HepG2 (cell line): Measurements from ENCODE around the gene TMEM184B. TPM values are rescaled to one million over a fixed set of nuclear protein-coding genes. Genes with fewer than 3 reads are reported as not detected.

Source experiments
- ARID2 ChIP-seq: sonication (generic); formaldehyde crosslinking; IDR thresholded peaks from 2 replicates; pipeline ENCODE4 v1.8.1; 2022; ENCODE audit warnings: mild to moderate bottlenecking, missing genetic modification reagents, borderline replicate concordance
- ELF1 ChIP-seq: sonication (generic); formaldehyde crosslinking; IDR thresholded peaks from 2 replicates; pipeline ENCODE4 v1.4.0; 2020; ENCODE audit warnings: missing genetic modification reagents
- LRRFIP1 ChIP-seq: sonication (generic); formaldehyde crosslinking; conservative IDR thresholded peaks from 2 replicates; pipeline ENCODE4 v1.4.0; 2020; ENCODE audit warnings: missing genetic modification reagents
- MEF2D ChIP-seq: sonication (generic); formaldehyde crosslinking; IDR thresholded peaks from 2 replicates; pipeline ENCODE4 v1.5.1; 2020; ENCODE audit warnings: mild to moderate bottlenecking, missing genetic modification reagents
- NFATC3 ChIP-seq: sonication (generic); formaldehyde crosslinking; IDR thresholded peaks from 2 replicates; pipeline ENCODE4 v1.5.1; 2020; ENCODE audit warnings: mild to moderate bottlenecking, missing genetic modification reagents
- NR1H2 ChIP-seq: sonication (generic); formaldehyde crosslinking; IDR thresholded peaks from 2 replicates; pipeline ENCODE4 v1.8.1; 2022; ENCODE audit warnings: low read depth, missing genetic modification reagents, borderline replicate concordance
- NR2C2 ChIP-seq: sonication (generic); formaldehyde crosslinking; IDR thresholded peaks from 2 replicates; pipeline ENCODE4 v1.4.0; 2020; ENCODE audit warnings: missing genetic modification reagents, mild to moderate bottlenecking, moderate library complexity, borderline replicate concordance
- PHF8 ChIP-seq: sonication (generic); formaldehyde crosslinking; IDR thresholded peaks from 2 replicates; pipeline ENCODE4 v1.5.0; 2020; ENCODE audit warnings: missing genetic modification reagents
- RFX3 ChIP-seq: IDR thresholded peaks from 2 replicates; pipeline ENCODE4 v1.6.1; 2016; ENCODE audit warnings: missing biosample characterization, missing genetic modification reagents
- SP140L ChIP-seq: sonication (generic); formaldehyde crosslinking; IDR thresholded peaks from 2 replicates; pipeline ENCODE4 v1.4.0; 2020; ENCODE audit warnings: missing genetic modification reagents, borderline replicate concordance
- SP5 ChIP-seq: IDR thresholded peaks from 2 replicates; pipeline ENCODE4 v1.6.1; 2016; ENCODE audit warnings: low read depth, borderline replicate concordance
- TBL1XR1 ChIP-seq: fragments of 150-350 bp; IDR thresholded peaks from 2 replicates; pipeline ENCODE4 v1.6.1; 2014; ENCODE audit warnings: borderline replicate concordance, low read length; ENCODE audit not compliant: partially characterized antibody
- ZNF121 ChIP-seq: sonication (generic); formaldehyde crosslinking; IDR thresholded peaks from 2 replicates; pipeline ENCODE4 v1.5.0; 2020; ENCODE audit warnings: mild to moderate bottlenecking, missing genetic modification reagents
- ZNF274 ChIP-seq: sonication (generic); formaldehyde crosslinking; IDR thresholded peaks from 2 replicates; pipeline ENCODE4 v1.5.1; 2020; ENCODE audit warnings: mild to moderate bottlenecking, missing genetic modification reagents
- ZNF460 ChIP-seq: sonication (generic); formaldehyde crosslinking; IDR thresholded peaks from 2 replicates; pipeline ENCODE4 v1.5.1; 2020; ENCODE audit warnings: missing genetic modification reagents, mild to moderate bottlenecking, borderline replicate concordance
- ZNF562 ChIP-seq: sonication (generic); formaldehyde crosslinking; IDR thresholded peaks from 2 replicates; pipeline ENCODE4 v1.8.0; 2022; ENCODE audit warnings: missing genetic modification reagents, borderline replicate concordance
- ZNF703 ChIP-seq: sonication (generic); formaldehyde crosslinking; IDR thresholded peaks from 2 replicates; pipeline ENCODE4 v1.5.1; 2020; ENCODE audit warnings: missing genetic modification reagents, mild to moderate bottlenecking, moderate library complexity, borderline replicate concordance
- ZNF713 ChIP-seq: sonication (generic); formaldehyde crosslinking; IDR thresholded peaks from 2 replicates; pipeline ENCODE4 v1.4.0; 2020; ENCODE audit warnings: mild to moderate bottlenecking, missing genetic modification reagents
- ZNF720 ChIP-seq: sonication (generic); formaldehyde crosslinking; IDR thresholded peaks from 2 replicates; pipeline ENCODE4 v1.4.0; 2020; ENCODE audit warnings: missing genetic modification reagents
- ZNF724P ChIP-seq: sonication (generic); formaldehyde crosslinking; IDR thresholded peaks from 2 replicates; pipeline ENCODE4 v1.8.0; 2022; ENCODE audit warnings: missing genetic modification reagents, borderline replicate concordance
- ZNF800 ChIP-seq: sonication (generic); formaldehyde crosslinking; IDR thresholded peaks from 2 replicates; pipeline ENCODE4 v1.4.0; 2020; ENCODE audit warnings: missing genetic modification reagents
- ZNF878 ChIP-seq: sonication (generic); formaldehyde crosslinking; IDR thresholded peaks from 2 replicates; pipeline ENCODE4 v1.8.1; 2023; ENCODE audit warnings: mild to moderate bottlenecking, missing genetic modification reagents, moderate library complexity
- polyA plus RNA-seq, 8 experiments: library from polyadenylated mRNA; depleted of rRNA in 3 of 8; stranded (reverse) in 7 of 8; unstranded in 1 of 8; fragments of >200 nt; fragmentation: Illumina TruSeq in 4 of 8; extraction: Trizol in 4 of 8; gene quantifications; 2 replicates each; pipeline versions ENCODE4 v1.2.1 to v1.2.3, GENCODE V29; 2011 to 2016; ENCODE audit warnings: low read depth in 4 of 8, missing spikeins in 1 of 8, mixed read lengths in 1 of 8; ENCODE audit not compliant: insufficient read depth in 1 of 8
- total RNA-seq, 5 experiments: library from RNA; depleted of rRNA; stranded (reverse); fragments of >200 nt; fragmentation: Illumina TruSeq; extraction: Trizol; gene quantifications; 2 replicates each; pipeline ENCODE4 v1.2.3, GENCODE V29; 2016; ENCODE audit warnings: low read depth in 1 of 5
- TF ChIP-seq, protein P1 (sequence below): sonication (generic); formaldehyde crosslinking; IDR thresholded peaks from 2 replicates; pipeline ENCODE4 v1.4.0; 2020; ENCODE audit warnings: mild to moderate bottlenecking, missing genetic modification reagents
- TF ChIP-seq, protein P2 (sequence below): sonication (generic); formaldehyde crosslinking; IDR thresholded peaks from 2 replicates; pipeline ENCODE4 v1.5.0; 2020; ENCODE audit warnings: missing genetic modification reagents
- TF ChIP-seq, protein P3 (sequence below): sonication (generic); formaldehyde crosslinking; IDR thresholded peaks from 2 replicates; pipeline ENCODE4 v1.8.0; 2022; ENCODE audit warnings: missing genetic modification reagents, mild to moderate bottlenecking, borderline replicate concordance

Gene TMEM184B
- total and polyA plus RNA-seq, 2 of the 13 experiments (the other 11 are each of a cell fraction or from before 2014, with no cell fraction given): 15.9 to 16.0 TPM

- no peak for TF ChIP-seq ZNF800 (CRISPR knock-in tag)
- TF ChIP-seq RFX3: no peak
- TF ChIP-seq, protein P1, sequence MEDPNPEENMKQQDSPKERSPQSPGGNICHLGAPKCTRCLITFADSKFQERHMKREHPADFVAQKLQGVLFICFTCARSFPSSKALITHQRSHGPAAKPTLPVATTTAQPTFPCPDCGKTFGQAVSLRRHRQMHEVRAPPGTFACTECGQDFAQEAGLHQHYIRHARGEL (CRISPR knock-in tag): no peak
- TF ChIP-seq PHF8 (CRISPR knock-in tag): peak; percentile 45
- TF ChIP-seq ZNF720 (CRISPR knock-in tag): no peak
- TF ChIP-seq SP5 (CRISPR knock-in tag): no peak
- TF ChIP-seq ZNF724P: no peak
- TF ChIP-seq MEF2D (CRISPR knock-in tag): no peak
- no peak for TF ChIP-seq TBL1XR1
- no peak for TF ChIP-seq ELF1 (CRISPR knock-in tag)
- TF ChIP-seq ZNF713 (CRISPR knock-in tag): no peak
- no peak for TF ChIP-seq ARID2 (CRISPR knock-in tag)
- no peak for TF ChIP-seq ZNF562 (CRISPR knock-in tag)
- TF ChIP-seq ZNF878 (CRISPR knock-in tag): 0 out of 2 replicates have a peak, but pooled peaks have one; percentile 11
- TF ChIP-seq ZNF121 (CRISPR knock-in tag): no peak
- TF ChIP-seq NR1H2: no peak
- no peak for TF ChIP-seq ZNF703 (CRISPR knock-in tag)
- no peak for TF ChIP-seq NR2C2 (CRISPR knock-in tag)
- TF ChIP-seq, protein P2, sequence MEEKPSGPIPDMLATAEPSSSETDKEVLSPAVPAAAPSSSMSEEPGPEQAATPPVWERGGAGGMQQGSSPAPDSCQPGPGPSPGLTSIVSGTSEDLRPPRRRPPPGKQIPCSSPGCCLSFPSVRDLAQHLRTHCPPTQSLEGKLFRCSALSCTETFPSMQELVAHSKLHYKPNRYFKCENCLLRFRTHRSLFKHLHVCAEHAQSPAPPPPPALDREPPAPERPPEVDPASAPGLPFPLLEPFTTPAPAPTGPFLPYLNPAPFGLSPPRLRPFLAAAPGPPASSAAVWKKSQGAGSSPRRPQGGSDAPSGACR (CRISPR knock-in tag): no peak
- no peak for TF ChIP-seq ZNF460 (CRISPR knock-in tag)
- TF ChIP-seq ZNF274: no peak
- TF ChIP-seq NFATC3 (CRISPR knock-in tag): no peak
- TF ChIP-seq, protein P3, sequence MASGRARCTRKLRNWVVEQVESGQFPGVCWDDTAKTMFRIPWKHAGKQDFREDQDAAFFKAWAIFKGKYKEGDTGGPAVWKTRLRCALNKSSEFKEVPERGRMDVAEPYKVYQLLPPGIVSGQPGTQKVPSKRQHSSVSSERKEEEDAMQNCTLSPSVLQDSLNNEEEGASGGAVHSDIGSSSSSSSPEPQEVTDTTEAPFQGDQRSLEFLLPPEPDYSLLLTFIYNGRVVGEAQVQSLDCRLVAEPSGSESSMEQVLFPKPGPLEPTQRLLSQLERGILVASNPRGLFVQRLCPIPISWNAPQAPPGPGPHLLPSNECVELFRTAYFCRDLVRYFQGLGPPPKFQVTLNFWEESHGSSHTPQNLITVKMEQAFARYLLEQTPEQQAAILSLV (CRISPR knock-in tag): no peak
- TF ChIP-seq LRRFIP1 (CRISPR knock-in tag): no peak
- no peak for TF ChIP-seq SP140L (CRISPR knock-in tag)
Observed at GRCh38 chr22:38272373-38273134, at the start of gene TMEM184B (continued).
